GM19238 (cell line): Measurements from ENCODE around the gene EPHA4.

Experiments used
- DNase-seq: peaks from one replicate; pipeline ENCODE4 v3.0.0; 2011; ENCODE audit warnings: low spot score; ENCODE audit not compliant: insufficient read length

EPHA4 gene

DNA sequence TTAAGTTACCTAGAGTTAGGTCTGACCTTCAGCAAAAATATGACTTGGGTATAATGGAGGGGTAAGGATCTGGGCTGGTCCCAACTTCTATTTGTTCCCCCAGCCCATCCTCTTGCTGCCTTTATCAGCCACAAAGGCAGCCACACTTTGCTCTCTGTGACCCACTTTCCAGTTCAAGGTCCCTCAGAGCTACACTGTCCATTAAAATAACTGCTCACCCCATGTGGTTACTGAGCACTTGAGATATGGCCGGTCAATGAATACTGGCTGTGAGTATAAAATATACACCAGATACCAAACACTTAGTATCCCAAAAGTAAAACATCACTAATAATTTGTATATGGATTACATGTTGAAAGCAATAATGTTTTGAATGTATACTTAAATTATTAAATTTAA lies 67.2 kb downstream of the EPHA4 start:
- DNase-seq, result no peak

DNA sequence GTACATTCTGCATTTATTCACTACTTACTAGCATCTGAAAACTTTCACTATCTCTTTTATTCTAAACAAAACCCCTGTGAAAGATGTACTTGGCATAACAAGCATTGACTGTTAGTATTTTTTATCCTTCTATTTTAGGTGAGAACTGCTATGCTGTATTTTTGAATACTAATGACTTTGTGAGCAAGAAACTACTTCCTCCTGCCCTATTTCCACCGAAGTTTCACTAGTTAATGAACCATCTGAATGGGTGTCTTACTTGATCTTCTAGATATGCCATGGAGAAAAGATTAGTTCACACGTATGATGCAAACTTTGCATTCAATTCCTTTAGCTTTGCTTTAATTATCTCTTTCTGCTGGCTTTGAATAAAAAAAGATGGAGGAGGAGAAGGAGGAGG lies 68.1 kb downstream of the EPHA4 start:
- DNase-seq, result no peak

DNA sequence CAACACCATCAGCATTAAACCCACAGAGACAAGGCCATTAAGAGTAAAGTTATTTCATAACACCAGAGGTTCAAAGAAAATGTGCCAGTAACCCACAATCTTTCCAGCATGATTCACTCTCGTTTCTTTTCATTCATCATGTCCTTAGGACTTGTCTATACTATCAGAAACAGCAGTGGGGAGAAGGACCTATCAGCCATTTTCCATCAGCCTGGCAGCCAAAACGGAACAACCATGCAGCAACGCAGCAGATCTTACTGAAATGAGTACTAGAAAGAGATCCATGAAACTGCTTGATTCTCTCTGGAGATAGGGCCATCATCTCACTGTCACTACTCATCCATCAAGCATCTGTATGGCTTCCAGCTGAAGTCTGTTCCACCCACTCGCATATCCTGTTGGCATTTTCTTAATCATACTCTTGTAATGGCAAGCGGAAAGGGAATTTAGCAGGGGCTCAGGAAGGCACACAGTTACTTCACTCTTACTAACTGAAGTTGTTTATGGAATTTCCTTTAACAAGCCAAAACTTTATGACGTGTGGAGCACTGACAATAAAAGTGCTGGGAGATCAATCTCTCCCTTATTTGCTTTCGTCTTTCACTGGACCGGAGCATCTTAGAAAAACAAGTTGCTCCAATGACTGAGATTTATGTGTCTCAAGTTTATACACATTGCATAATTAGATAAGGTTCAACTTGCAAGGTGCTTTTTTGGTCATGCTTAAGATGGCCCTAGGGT lies 69.7 kb downstream of the EPHA4 start:
- DNase-seq, result no peak

DNA sequence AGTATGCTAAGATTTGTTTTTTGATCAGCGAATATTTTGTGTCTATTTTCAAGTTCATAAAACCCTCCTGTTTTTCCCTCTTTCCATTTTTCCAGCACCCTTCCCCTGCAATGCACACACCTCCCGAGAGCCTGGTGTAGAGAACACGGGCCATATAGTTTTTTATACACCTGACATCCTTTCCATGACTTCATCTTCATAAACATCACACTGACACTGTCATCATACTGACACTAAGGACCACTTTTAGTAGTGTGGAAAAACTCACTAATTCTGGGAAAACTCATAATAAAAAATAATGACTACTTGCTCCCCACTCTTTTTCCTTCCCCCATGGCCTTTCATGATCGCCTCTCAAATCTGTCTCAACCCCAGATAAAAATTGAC lies 70.2 kb downstream of the EPHA4 start:
- DNase-seq, result no peak

DNA sequence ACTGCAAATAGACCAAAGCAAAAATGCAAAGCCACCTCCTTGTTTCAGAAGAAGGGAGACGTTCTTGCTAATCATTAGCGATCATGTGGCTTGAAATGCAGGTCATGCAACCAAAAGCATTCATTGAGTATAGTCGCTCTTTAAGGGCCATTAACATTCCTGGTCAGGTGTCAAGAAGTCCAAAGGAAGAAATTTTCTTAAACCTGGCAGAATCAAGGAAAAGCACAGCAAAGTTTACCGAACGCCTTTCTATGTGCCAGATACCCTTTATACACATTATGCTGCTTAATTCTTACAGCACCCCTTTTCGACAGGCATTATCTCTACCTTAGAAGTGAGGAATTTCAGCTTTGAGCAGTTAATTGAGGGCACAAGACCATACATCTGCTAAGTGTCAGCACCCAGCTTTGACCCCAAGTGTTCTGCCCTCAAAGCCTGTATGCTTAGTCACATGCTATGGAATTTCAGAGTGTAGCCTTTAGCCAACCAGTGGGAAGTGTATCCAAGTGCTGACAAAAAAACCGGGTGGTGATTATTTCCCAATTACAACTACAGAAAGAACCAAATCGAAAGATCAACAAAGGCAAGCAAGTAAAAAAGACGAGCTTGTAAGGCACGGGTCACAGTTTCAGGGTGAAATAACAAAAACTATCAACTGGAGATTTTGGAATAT lies 70.8 kb downstream of the EPHA4 start:
- DNase-seq, result no peak

DNA sequence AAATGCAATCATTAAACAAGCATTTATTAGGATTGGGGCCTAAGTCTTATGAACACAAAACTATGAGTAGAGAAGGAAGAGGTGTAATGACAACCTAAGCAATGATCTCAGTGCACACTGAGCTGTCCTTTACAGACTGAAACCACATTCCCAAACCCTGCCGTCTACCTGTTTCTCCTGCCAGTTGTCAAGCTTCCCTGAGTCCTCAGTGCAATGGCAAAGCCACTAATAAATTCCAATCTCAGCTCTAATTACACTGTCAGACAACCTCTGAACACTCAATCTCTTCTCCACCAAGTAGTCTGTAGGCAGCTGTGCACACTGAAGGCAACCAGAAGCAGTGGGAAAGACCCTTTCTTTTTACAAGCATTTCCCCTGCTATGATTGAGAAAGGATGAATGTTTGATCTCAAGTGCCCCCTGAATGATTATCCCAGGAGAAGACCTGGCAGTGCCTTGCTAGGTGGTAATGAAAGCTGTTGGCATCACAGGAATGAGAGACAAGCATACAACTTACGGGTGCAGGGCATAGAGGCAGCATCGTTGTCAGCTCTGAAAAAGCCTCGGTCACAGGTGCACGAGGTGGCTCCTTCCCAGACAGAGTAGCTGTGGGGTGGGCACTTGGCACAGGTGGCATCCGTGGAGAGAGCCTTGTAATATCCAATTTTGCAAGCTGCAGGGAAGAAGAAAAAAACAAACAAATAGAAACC lies 71.4 kb downstream of the EPHA4 start:
- no peak for DNase-seq

DNA sequence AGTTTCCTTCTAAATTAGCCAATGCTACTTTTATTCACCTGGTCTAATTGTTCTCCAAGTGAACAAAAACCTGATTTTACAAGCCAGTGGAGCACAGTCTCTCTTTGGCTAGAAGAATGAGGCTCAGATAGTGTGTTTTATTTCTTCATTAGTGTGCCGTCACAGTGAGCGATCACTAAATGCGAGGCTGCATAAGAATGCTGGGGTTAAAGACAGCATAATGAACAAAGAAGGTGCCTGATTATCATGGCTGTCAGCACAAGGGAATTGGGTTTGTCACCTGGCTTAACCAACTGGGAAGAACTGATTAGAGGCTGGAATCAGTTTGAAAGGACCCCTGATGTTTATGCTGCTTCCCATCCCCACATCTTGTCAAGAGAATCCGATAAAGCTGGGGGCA lies 76.4 kb downstream of the EPHA4 start:
- DNase-seq, result no peak

DNA sequence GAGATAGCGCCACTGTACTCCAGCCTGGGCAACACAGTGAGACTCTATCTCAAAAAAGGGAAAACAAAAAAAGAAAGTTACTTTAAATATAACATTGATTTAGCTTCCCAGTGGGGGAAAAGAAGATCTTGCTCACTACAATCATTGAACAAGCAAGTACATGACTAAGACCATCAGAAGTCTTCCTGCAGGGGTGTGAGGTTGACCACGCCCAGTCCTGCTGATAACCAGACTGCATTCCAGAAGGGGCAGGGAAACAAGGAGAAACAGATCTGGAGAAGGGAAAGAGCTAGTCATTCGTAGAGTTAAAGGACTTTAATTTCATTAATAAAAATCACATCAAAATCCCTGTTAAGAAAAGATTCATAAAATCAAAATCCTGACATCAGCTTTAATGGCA lies 77.5 kb downstream of the EPHA4 start:
- DNase-seq, result no peak

DNA sequence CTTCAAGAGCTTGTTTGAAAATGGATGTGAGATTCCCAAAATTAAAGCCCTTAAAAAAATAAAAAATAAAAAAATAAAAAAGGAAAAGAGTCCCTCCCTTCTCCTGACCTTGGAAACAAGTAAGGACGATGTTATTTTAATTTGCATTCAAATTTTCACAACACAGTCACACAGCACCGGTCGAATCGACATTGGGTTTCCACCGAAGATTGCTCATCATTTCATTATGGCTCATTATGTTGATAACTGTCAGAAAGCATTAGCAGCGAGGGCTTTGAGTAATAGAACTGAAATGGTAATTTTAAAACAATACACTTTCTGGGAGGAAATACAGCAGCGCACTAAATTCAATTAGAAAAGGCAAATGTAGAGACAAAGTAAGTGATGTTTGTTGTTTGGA lies 78.7 kb downstream of the EPHA4 start:
- no peak for DNase-seq

DNA sequence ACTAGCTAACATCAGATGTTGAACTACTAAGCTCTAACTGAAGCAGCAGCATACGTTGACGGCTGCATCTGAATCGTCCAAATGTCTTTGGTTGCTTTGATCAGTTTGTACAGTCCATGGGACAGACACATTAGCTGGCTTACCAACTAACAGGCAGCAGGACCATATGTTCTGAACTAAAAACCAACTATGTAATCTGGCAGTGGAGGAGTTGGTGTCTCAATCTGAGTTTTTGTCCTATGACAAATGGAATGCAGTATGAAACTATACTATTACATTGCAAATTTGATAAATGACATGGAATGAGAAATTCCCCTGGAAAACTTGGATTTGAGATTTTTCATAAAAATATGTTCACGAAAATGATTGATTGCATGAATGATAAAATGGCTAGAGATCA lies 79.5 kb downstream of the EPHA4 start:
- DNase-seq, result no peak

DNA sequence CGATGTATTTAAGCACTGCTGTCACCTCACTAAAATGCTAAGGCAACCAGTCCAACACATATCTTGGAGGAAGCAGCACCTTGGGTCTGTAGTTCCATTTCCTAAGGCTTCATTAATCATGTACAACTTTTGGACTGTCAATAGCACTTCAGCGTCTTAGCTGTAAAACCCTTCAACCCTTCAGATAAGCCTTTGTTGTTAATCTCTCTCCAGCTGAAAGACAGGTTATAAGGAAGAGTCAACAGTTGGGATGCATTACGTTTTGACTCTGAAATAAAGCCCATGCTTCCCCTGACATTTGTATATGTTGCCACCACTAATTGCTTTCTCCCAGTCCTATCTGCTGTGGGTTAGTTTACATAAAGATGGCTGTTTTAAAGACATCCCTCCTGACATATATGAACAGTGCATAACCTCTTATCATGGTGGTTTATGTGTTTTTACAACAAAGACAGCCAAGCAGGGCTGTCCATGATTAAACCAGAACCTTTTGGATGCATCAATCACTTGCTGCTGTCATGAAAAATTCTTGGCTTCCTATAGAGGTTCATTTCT lies 81.5 kb downstream of the EPHA4 start:
- no peak for DNase-seq

DNA sequence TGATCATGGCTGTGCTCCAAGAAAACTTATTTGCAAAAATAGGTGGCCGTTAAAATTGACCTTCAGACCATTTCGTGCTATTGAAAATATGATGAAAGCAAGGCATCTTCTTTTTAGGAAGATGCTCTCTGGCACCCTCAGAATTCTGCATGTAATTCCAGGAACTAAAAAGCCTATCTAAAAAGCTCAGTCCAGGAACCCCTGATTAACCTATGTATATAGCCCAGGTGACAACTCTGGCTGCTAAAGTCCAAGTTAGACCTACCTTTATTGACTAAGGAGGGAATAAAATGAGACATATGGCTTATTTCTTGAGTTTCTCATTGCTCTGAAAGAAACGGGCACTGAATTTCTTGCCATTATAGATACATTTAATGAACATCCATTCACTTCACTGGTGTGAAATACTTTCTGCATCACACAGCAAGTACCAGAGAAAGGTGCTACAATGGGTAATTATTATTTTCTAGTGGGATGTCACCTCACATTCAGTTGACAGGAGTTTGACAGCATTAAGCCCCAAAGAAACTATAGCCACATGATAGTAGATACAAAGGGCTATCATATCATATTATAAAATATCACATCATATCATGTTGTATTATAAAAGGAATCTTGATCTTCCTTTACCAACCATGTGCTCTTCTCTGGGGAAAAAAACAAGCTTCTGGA lies 83.8 kb downstream of the EPHA4 start:
- no peak for DNase-seq

DNA sequence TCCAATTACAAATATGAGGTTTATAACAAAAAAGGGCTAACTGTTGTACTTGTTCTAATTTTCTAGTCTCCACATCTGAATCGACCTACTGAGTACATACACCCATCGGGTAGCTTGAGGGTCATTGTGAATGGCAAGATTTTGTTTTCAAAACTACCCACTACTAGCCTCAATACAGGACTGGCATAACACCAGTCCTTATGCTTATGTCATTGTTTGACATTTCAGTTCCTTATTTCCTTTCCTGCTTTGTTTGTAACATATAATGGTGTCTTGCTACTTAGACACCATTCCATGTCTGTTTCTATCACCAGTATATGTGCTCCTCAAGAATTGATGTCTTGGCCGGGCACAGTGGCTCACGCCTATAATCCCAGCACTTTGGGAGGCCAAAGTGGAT lies 86.0 kb downstream of the EPHA4 start:
- DNase-seq, result no peak

DNA sequence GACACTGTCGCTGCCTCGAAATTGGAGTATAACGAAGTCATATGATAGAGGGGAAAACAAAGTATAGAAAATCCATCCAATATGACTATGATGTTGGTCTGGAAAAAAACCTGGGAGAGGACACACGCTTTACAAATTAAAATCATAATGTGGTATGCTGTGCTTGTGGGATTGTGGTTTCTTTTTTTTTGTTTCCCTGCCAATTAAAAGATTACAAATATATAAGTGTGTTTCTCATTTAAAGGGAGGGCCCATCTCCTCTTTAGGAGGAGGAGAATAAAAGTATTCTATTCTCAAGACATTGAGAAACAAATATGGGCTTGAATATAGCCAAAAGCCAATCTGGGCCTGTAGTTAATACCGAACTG lies 86.6 kb downstream of the EPHA4 start:
- no peak for DNase-seq

DNA sequence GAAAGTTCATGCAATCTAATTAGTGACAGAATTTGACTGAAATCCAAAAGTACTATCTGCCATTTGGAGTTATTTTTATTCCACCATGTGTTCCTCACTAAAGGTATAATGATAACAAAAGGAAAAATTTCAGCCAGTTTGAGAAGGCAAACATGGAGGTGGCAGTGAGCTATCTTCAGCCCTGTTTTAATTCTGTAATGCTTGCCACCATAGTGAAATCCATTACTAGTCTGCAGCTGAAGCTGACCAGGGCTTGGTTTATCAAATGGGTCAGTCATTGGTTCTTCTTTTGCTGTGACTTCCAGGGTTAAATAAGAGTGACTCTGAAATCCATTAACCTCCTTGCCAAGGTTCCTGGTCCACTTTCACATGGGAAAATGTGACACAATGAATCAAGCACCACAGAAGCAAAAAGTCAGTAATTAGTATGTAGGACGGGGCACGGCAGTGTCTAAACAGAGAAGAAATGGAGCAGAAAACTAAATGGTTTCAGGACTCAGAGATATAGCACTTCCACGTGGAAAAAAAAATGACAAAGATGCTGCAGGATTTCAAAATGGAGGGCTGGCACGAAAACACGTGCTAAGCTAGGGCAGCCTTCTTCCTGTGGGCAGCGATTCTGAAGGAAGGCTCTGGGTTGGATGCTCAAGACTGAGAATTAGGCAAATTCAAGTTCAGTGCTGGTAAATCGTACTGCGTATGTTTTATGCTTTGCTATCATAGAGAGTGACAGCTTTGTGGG lies 87.2 kb downstream of the EPHA4 start:
- no peak for DNase-seq

DNA sequence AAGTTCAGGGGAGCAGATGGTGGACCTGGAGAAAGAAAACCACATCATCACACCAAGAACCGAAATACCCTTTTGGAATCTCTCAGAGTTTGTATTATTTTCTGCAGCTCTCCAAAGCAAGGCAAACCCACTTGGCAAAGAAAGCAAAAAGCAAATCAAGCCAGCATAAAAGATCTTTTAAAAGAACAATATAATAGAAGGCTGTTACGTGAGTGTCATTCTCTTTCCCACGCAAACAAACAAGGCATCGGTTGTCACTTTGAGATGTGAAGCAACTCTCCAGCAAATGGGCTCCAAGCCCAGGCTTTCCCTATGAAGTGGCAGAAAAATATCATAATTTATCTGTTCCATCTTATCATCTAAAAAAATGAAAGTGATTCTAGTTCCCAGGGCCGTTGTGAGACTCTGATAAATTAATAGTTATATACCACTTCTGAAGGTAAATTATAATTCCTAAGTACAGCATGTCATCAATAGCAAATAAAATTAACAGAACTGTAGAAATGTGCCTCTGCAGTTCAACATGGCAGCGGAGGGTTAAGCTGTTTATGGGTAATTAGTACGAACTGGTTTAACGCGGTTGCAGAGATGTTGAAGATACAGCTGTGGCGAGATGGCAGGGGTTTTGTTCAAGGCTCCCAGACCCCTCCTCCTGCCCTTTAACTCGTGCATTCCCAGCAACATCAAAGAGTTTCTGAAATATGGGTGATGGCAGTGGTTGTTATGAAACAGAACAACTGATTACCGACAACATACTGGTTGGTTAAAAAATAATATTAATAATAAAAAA lies 89.2 kb downstream of the EPHA4 start:
- no peak for DNase-seq

DNA sequence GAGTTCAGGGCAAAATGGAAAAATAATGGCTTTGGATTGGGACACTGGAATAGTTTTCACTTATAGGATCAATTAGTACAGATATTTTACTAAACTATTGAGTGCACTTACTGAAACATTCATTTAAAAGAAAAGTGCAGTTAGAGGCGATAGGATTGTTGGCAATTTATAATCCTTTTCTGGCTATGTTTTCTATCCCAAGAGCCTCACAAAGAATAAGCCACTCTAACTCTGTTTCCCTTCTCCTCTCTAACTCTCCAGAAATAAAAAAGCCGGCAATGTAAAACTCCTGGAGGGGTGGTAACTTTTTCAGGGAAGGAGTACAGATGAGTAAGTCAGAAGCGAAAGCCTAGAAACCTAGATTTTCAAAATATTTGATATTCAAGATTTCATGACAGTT lies 91.3 kb downstream of the EPHA4 start:
- DNase-seq, result no peak

DNA sequence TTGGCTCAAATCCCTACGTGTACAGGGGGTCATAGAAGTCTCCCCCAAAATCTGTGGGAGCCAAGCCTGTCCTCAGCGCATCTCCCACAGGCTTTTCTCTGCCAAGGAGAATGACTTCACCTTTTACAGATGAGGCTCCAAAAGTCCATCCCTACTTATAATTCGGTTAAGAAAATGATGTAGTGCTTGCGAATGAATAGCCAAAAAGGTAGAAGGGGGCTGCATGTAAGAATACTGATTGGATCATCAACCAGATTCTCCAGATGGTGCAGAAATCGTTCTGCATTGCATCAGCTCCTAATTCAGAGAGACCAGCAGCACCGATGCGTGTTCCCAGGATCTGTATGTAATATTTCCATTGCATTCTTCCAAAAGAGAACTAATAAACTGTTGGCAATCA lies 91.9 kb downstream of the EPHA4 start:
- DNase-seq, result no peak

DNA sequence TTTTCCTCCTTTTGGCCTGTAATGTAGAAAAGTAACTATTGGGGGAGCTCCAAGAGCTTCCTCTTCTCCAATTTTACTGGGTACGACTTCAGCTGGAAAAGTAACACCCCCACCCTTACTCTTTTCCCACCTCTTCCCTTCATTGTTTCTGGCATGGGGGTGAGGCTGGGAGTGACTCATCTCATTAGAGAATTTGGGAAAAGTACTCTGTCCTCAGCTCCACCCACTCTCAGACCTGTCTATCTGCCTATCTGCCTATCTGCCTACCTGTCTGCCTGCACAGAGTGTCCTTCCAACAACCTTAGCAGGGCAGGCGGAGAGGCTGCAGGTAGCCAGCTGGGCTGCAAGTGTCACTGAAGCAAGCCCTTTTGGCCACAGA lies 93.6 kb downstream of the EPHA4 start:
- no peak for DNase-seq

DNA sequence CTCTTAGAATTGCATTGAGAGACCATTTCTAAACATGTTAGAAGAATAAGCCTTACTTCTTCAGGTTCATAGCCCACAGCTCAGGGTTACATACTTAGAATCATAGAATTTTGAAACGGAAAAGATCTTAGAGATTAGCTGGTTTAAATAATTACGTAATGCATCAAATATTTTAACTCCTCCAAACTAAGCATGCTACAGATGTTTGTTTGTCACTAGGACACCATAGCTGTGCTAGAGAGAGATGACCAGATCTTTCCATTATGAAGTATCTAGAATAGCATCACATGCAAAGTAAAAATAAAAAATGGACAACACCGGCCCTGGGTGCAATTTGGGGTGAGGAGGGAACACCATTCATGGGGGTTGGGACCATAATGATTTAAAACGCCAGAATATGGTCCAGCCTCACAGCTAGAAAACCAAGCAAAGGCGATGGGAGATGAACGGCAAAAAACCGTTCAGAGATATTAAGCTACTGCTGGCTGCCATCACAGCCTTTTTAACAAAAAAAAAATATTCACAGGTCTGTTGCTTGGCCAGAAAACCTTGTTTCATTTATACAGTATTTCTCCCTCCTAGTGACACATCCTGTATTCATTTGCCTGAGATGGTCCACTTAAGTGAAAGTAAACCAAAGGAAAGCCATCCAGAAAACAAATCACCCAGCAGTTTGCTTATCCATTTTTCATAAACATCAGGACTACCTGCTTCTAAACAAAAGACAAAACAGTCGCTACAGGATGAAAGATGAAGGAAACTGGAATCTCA lies 94.2 kb downstream of the EPHA4 start:
- DNase-seq, result no peak
